H1 (cell line): Measurements from ENCODE around the gene SH3RF3. TPM values are rescaled to one million over a fixed set of nuclear protein-coding genes. Genes with fewer than 3 reads are reported as not detected.
A peak's percentile ranks its signal among the peaks of the same experiment; 100 is the strongest.

Source experiments
- CTCF ChIA-PET: fragments of 300-600 bp; sonication (Branson Sonifier 250); formaldehyde crosslinking; loops from one replicate; lab custom pipeline; 2021; ENCODE audit not compliant: partially characterized antibody; lab: Charles Lee
- POLR2A ChIA-PET: fragments of 300-600 bp; sonication (Branson Sonifier 250); formaldehyde crosslinking; loops from one replicate; lab custom pipeline; 2021; ENCODE audit warnings: inconsistent platforms; ENCODE audit not compliant: partially characterized antibody; lab: Charles Lee
- DNase-seq, 2 experiments: peaks; one replicate each; pipeline versions ENCODE4 v3.0.0 to v3.0.0-alpha.2; 2010 to 2022; ENCODE audit warnings: low spot score in 2 of 2, low read depth in 1 of 2, mixed read lengths in 1 of 2
- FAIRE-seq: peaks from 2 replicates; lab custom pipeline; 2011; peaks lifted over from hg19 to GRCh38; lab: Jason Lieb, UNC
- H2AFZ ChIP-seq: 2 replicates; pipeline ENCODE4 v1.8.1; 2012; ENCODE audit warnings: low read length, inconsistent platforms
- H2AK5ac ChIP-seq: 2 replicates; pipeline ENCODE4 v1.6.1; 2013; ENCODE audit warnings: low read depth, low read length
- H2BK120ac ChIP-seq: replicated peaks from 2 replicates; pipeline ENCODE3; 2013; ENCODE audit warnings: low read depth, low read length, inconsistent platforms
- H2BK12ac ChIP-seq: 2 replicates; pipeline ENCODE4 v1.6.1; 2013; ENCODE audit warnings: low read depth, low read length
- H2BK15ac ChIP-seq: 2 replicates; pipeline ENCODE4 v1.6.1; 2013; ENCODE audit warnings: low read length
- H2BK20ac ChIP-seq: 2 replicates; pipeline ENCODE4 v1.6.1; 2013; ENCODE audit warnings: low read length
- H2BK5ac ChIP-seq: 2 replicates; pipeline ENCODE4 v1.6.1; 2013; ENCODE audit warnings: low read depth, low read length
- H3K14ac ChIP-seq: 2 replicates; pipeline ENCODE4 v1.6.1; 2013; ENCODE audit warnings: inconsistent platforms; ENCODE audit not compliant: insufficient read length
- H3K18ac ChIP-seq: 2 replicates; pipeline ENCODE4 v1.6.1; 2013; ENCODE audit warnings: low read length; ENCODE audit errors: extremely low read depth
- H3K23ac ChIP-seq: 2 replicates; pipeline ENCODE4 v1.6.1; 2013; ENCODE audit warnings: inconsistent platforms; ENCODE audit not compliant: insufficient read length
- H3K23me2 ChIP-seq: 2 replicates; pipeline ENCODE4 v1.6.1; 2013; ENCODE audit warnings: low read depth, low read length
- H3K27ac ChIP-seq: 2 replicates; pipeline ENCODE4 v1.6.1; 2011; ENCODE audit warnings: low read depth, low read length, inconsistent platforms
- H3K27me3 ChIP-seq, 4 experiments: replicated peaks in 1 of 4; 1 replicate in 1 of 4; 2 replicates in 3 of 4; pipeline versions ENCODE4 v1.6.1 to v1.8.1; 2011 to 2013; ENCODE audit warnings: low read length in 3 of 4, mild to moderate bottlenecking in 3 of 4, inconsistent platforms in 2 of 4, mixed read lengths in 2 of 4, moderate library complexity in 1 of 4; ENCODE audit not compliant: control insufficient read depth in 3 of 4, insufficient read depth in 3 of 4; ENCODE audit errors: extremely low read depth in 1 of 4
- H3K36me3 ChIP-seq, 4 experiments: 2 replicates each; pipeline versions ENCODE4 v1.6.1 to v1.8.1; 2011 to 2013; ENCODE audit warnings: mild to moderate bottlenecking in 4 of 4, low read length in 3 of 4, moderate library complexity in 2 of 4, control low read depth in 1 of 4, inconsistent platforms in 1 of 4; ENCODE audit not compliant: insufficient read depth in 4 of 4, control insufficient read depth in 2 of 4
- H3K4ac ChIP-seq: replicated peaks from 2 replicates; pipeline ENCODE3; 2013; ENCODE audit warnings: low read length, low read depth, mixed read lengths, inconsistent platforms; ENCODE audit not compliant: insufficient read length
- H3K4me1 ChIP-seq, 4 experiments: replicated peaks in 1 of 4; 1 replicate in 1 of 4; 2 replicates in 3 of 4; pipeline versions ENCODE4 v1.6.1 to v1.8.1; 2011 to 2013; ENCODE audit warnings: low read length in 3 of 4, inconsistent platforms in 2 of 4, mixed read lengths in 1 of 4; ENCODE audit not compliant: insufficient read depth in 4 of 4, control insufficient read depth in 3 of 4
- H3K4me2 ChIP-seq, 2 experiments: 2 replicates each; pipeline versions ENCODE4 v1.6.1 to v1.8.1; 2011 to 2013; ENCODE audit warnings: low read depth in 2 of 2, low read length in 2 of 2, control low read depth in 1 of 2, inconsistent platforms in 1 of 2, mild to moderate bottlenecking in 1 of 2; ENCODE audit not compliant: insufficient read depth in 1 of 2
- H3K4me3 ChIP-seq, 4 experiments: fragments of 200-600, 300-600 bp in 1 of 4; sonication (generic), shearing (Covaris generic), sonication (Bioruptor Twin) in 1 of 4; 2 replicates each; pipeline versions ENCODE4 v1.5.1 to v1.8.1; 2011 to 2016; ENCODE audit warnings: low read length in 4 of 4, low read depth in 3 of 4, control low read depth in 2 of 4, inconsistent platforms in 2 of 4, mild to moderate bottlenecking in 2 of 4, mixed read lengths in 1 of 4, moderate library complexity in 1 of 4; ENCODE audit not compliant: insufficient read depth in 2 of 4; ENCODE audit errors: extremely low read depth in 1 of 4
- H3K56ac ChIP-seq: replicated peaks from 2 replicates; pipeline ENCODE3; 2013; ENCODE audit warnings: low read depth, mild to moderate bottlenecking, mixed read lengths, low read length, inconsistent platforms; ENCODE audit not compliant: insufficient read length
- H3K79me1 ChIP-seq: 2 replicates; pipeline ENCODE4 v1.6.1; 2013; ENCODE audit warnings: low read depth, low read length, control low read depth
- H3K79me2 ChIP-seq, 2 experiments: 2 replicates each; pipeline versions ENCODE4 v1.6.1 to v1.8.1; 2012 to 2013; ENCODE audit warnings: low read length in 2 of 2, mild to moderate bottlenecking in 2 of 2, inconsistent platforms in 1 of 2; ENCODE audit not compliant: insufficient read depth in 2 of 2, control insufficient read depth in 1 of 2
- H3K9ac ChIP-seq, 4 experiments: replicated peaks in 1 of 4; 1 replicate in 1 of 4; 2 replicates in 3 of 4; pipeline versions ENCODE4 v1.6.1 to v1.8.1; 2011 to 2013; ENCODE audit warnings: low read depth in 3 of 4, low read length in 3 of 4, control low read depth in 2 of 4, mild to moderate bottlenecking in 2 of 4, moderate library complexity in 2 of 4, inconsistent platforms in 1 of 4; ENCODE audit errors: extremely low read depth in 1 of 4
- H3K9me3 ChIP-seq, 2 experiments: 2 replicates each; pipeline versions ENCODE4 v1.6.1 to v1.8.1; 2012 to 2013; ENCODE audit warnings: mild to moderate bottlenecking in 2 of 2, moderate library complexity in 2 of 2, control low read depth in 1 of 2, inconsistent platforms in 1 of 2, low read depth in 1 of 2, low read length in 1 of 2, mixed read lengths in 1 of 2; ENCODE audit not compliant: insufficient read depth in 2 of 2
- H4K20me1 ChIP-seq, 2 experiments: replicated peaks in 1 of 2; 2 replicates each; pipeline versions ENCODE3 to v1.8.1; 2011 to 2013; ENCODE audit warnings: inconsistent platforms in 2 of 2, low read length in 2 of 2, mild to moderate bottlenecking in 1 of 2; ENCODE audit not compliant: insufficient read depth in 2 of 2, control insufficient read depth in 1 of 2
- H4K5ac ChIP-seq: 2 replicates; pipeline ENCODE4 v1.6.1; 2013; ENCODE audit warnings: low read length, low read depth, mixed read lengths, inconsistent platforms; ENCODE audit not compliant: insufficient read length
- H4K8ac ChIP-seq: 2 replicates; pipeline ENCODE4 v1.8.0; 2013; ENCODE audit warnings: mild to moderate bottlenecking, moderate library complexity, low read length, inconsistent platforms; ENCODE audit not compliant: insufficient read depth; ENCODE audit errors: extremely low read depth
- H4K91ac ChIP-seq: replicated peaks from 2 replicates; pipeline ENCODE3; 2013; ENCODE audit warnings: low read length, mixed read lengths, inconsistent platforms; ENCODE audit not compliant: insufficient read length
- CBX5 ChIP-seq: fragments of 300-800, 300-1000 bp; sonication (generic); IDR thresholded peaks from 2 replicates; pipeline ENCODE4 v1.7.1; 2016; ENCODE audit warnings: antibody characterized with exemption, low read length, low read depth
- CBX8 ChIP-seq: fragments of 300-800, 300-1000 bp; sonication (generic); IDR thresholded peaks from 2 replicates; pipeline ENCODE4 v1.7.1; 2016; ENCODE audit warnings: low read depth, low read length, borderline replicate concordance
- CHD2 ChIP-seq: IDR thresholded peaks from 2 replicates; pipeline ENCODE4 v1.6.1; 2012; ENCODE audit warnings: low read length, improper control_type of control experiment
- EP300 ChIP-seq, 2 experiments: IDR thresholded peaks; 1 replicate in 1 of 2; 2 replicates in 1 of 2; pipeline ENCODE4 v1.6.1; 2011 to 2012; ENCODE audit warnings: low read depth in 2 of 2, low read length in 2 of 2, mild to moderate bottlenecking in 2 of 2, borderline replicate concordance in 1 of 2, inconsistent platforms in 1 of 2, moderate library complexity in 1 of 2
- JUND ChIP-seq: IDR thresholded peaks from 2 replicates; pipeline ENCODE4 v1.6.1; 2011; ENCODE audit warnings: mild to moderate bottlenecking, improper control_type of control experiment, low read length
- KDM1A ChIP-seq: fragments of 200-600, 300-600 bp; sonication (generic); IDR thresholded peaks from 2 replicates; pipeline ENCODE4 v1.7.1; 2016; ENCODE audit warnings: mild to moderate bottlenecking, low read length, borderline replicate concordance
- MAFK ChIP-seq: IDR thresholded peaks from 2 replicates; pipeline ENCODE4 v1.6.1; 2012; ENCODE audit warnings: low read depth, mild to moderate bottlenecking, improper control_type of control experiment, low read length
- MAX ChIP-seq: IDR thresholded peaks from 2 replicates; pipeline ENCODE4 v1.6.1; 2012; ENCODE audit warnings: inconsistent platforms
- POLR2AphosphoS5 ChIP-seq: IDR thresholded peaks from 2 replicates; pipeline ENCODE4 v1.6.1; 2011; ENCODE audit warnings: low read depth, low read length
- RNF2 ChIP-seq: fragments of 200-900, 300-1000 bp; sonication (generic); IDR thresholded peaks from 2 replicates; pipeline ENCODE4 v1.7.1; 2016; ENCODE audit warnings: borderline replicate concordance, low read depth, mild to moderate bottlenecking, antibody characterized with exemption, low read length; ENCODE audit not compliant: poor library complexity, severe bottlenecking; ENCODE audit errors: missing control alignments
- SP2 ChIP-seq: IDR thresholded peaks from 2 replicates; pipeline ENCODE4 v1.6.1; 2012; ENCODE audit warnings: mild to moderate bottlenecking, low read length, inconsistent platforms
- SP4 ChIP-seq: IDR thresholded peaks from 2 replicates; pipeline ENCODE4 v1.6.1; 2012; ENCODE audit warnings: low read length, inconsistent platforms
- ZNF274 ChIP-seq: IDR thresholded peaks from 2 replicates; pipeline ENCODE4 v1.7.0; 2012; ENCODE audit warnings: low read length, borderline replicate concordance; ENCODE audit errors: extremely low read depth
- WGBS, 2 experiments: shearing (Covaris generic) in 1 of 2; methylation state at CpG; one replicate each; pipeline versions ENCODE4 v1.1.6 to v1.1.7; 2013 to 2015; ENCODE audit warnings: low lambda C conversion rate in 2 of 2, mixed read lengths in 2 of 2, inconsistent platforms in 1 of 2, low coverage in 1 of 2, missing lambda C conversion rate in 1 of 2; ENCODE audit not compliant: insufficient replicate concordance in 2 of 2, insufficient coverage in 1 of 2, insufficient read length in 1 of 2; ENCODE audit errors: extremely low coverage in 1 of 2, missing lambda C conversion rate in 1 of 2; 5-methylcytosine and 5-hydroxymethylcytosine counted together
- polyA plus RNA-seq, 7 experiments: library from polyadenylated mRNA; depleted of rRNA in 3 of 7; stranded (reverse) in 5 of 7; unstranded in 2 of 7; fragments of >200 nt in 5 of 7; fragments of 200-250 nt in 2 of 7; gene quantifications; 1 replicate in 5 of 7; 2 replicates in 1 of 7; 4 replicates in 1 of 7; pipeline versions ENCODE4 v1.2.1 to v1.2.3, GENCODE V29; 2011 to 2013; ENCODE audit warnings: missing spikeins in 2 of 7, mixed read lengths in 2 of 7
- total RNA-seq: library from RNA; stranded (reverse); fragmentation: NEBNext Ultra II Directional; extraction: Animal tissue kit (Norgen Biotek cat#: 25700); gene quantifications from 2 replicates; pipeline ENCODE4 v1.2.1, GENCODE V29; 2021

SH3RF3 gene
- total and polyA plus RNA-seq, 2 of the 8 experiments (the other 6 are each of a cell fraction or from before 2014, with no cell fraction given) = 0.11 to 0.65 TPM

- Histone ChIP-seq H2BK5ac (no peak overlapping the region), H3K4ac (no peak overlapping the region), H2BK15ac (no peak overlapping the region), H3K14ac (no peak overlapping the region), H3K27me3 (no peaks in the 10 kb centered on the region; a peak in 1 of 7 replicates), H3K27ac (no peak overlapping the region), H3K9me3 (no peaks in the 10 kb centered on the region), H3K56ac (no peak overlapping the region), H3K4me2 (no peak overlapping the region), H4K5ac (no peak overlapping the region), H3K4me1 (no peaks in the 10 kb centered on the region; a peak in 1 of 7 replicates), H3K18ac (no peak overlapping the region), H2BK20ac (no peak overlapping the region), H4K20me1 (no peaks in the 10 kb centered on the region), H2AK5ac (no peak overlapping the region), H3K79me2 (no peaks in the 10 kb centered on the region), H3K23me2 (no peaks in the 10 kb centered on the region), H3K36me3 (no peaks in the 10 kb centered on the region), H4K91ac (no peak overlapping the region), H3K79me1 (no peaks in the 10 kb centered on the region), H3K9ac (no peak overlapping the region), H2AFZ (0 out of 2 replicates have a peak overlapping the region, but pooled peaks have one; percentile 29), H4K8ac (no peak overlapping the region), H2BK120ac (no peak overlapping the region), H3K23ac (no peak overlapping the region), H2BK12ac (no peak overlapping the region), H3K4me3 (no peak overlapping the region)
- DNase-seq = no peak
- POLR2A ChIA-PET = no interaction called here
- CTCF ChIA-PET = interaction anchor here (0.8 to 3.1 kb wide), 5 partner anchors 14 to 290 kb away, joined by 3 to 19 read pairs (median 4); no protein-coding TSS in a partner anchor
- WGBS, 2 experiments = 63% methylated on average over 4 of the region's 4 CpGs; no CpG with 5 or more reads in 1 of the 2 experiments
- no peak for FAIRE-seq
- no peak for TF ChIP-seq JUND
- no peak for TF ChIP-seq KDM1A
- TF ChIP-seq POLR2AphosphoS5 = no peak
- no peak for TF ChIP-seq MAX
- no peak for TF ChIP-seq CBX8
- no peak for TF ChIP-seq MAFK
- TF ChIP-seq SP4 = no peak
- no peak for TF ChIP-seq CHD2
- no peak for TF ChIP-seq ZNF274
- no peak for TF ChIP-seq SP2
- no peak for TF ChIP-seq RNF2
- no peak for TF ChIP-seq EP300 (IDR thresholded peaks at IDR 0.05; ENCODE audit: borderline replicate concordance in 1 of 2, low read depth in 2 of 2, low read length in 2 of 2)
- TF ChIP-seq CBX5 = no peak
Measured at GRCh38 chr2:109209412-109209811, 80.4 kb downstream of the SH3RF3 start.
